ENCODE data around the gene DCLRE1A. TPM values are rescaled to one million over a fixed set of nuclear protein-coding genes. Genes with fewer than 3 reads are reported as not detected.
"Not testable (repeated sequence)": the region's sequence is repeated elsewhere in the genome, so short reads cannot be mapped to it uniquely, and the experiment has no call there.

DCLRE1A gene
- polyA plus RNA-seq, 2 donors, result 2.5 to 2.7 TPM

- Histone ChIP-seq H3K9me3 (ENCODE audit: control insufficient read depth in 2 of 2, insufficient read depth in 1 of 2, low read depth in 1 of 2, low read length in 1 of 2) (no peaks in the 10 kb centered on the region), H3K4me1 (ENCODE audit: control insufficient read depth in 2 of 2, insufficient read depth in 2 of 2, low read length in 1 of 2) (no peaks in the 10 kb centered on the region), H3K4me3 (ENCODE audit: low read depth in 1 of 2, low read length in 2 of 2) (no peak overlapping the region), H3K27me3 (ENCODE audit: control insufficient read depth in 1 of 2, insufficient read depth in 2 of 2, low read length in 2 of 2) (no peaks in the 10 kb centered on the region), H3K27ac (ENCODE audit: low read depth in 2 of 2, low read length in 1 of 2) (no peak overlapping the region), H3K36me3 (ENCODE audit: control insufficient read depth in 2 of 2, insufficient read depth in 2 of 2, low read length in 1 of 2) (peaks cover 2 to 5% of the 10 kb centered on the region in 2 donors)
- WGBS, 2 donors, result 71 to 79% methylated on average over 6 of the region's 6 CpGs
These were observed 9.9 kb downstream of the DCLRE1A start for GRCh38 chr10:113843972-113844485.

DNA sequence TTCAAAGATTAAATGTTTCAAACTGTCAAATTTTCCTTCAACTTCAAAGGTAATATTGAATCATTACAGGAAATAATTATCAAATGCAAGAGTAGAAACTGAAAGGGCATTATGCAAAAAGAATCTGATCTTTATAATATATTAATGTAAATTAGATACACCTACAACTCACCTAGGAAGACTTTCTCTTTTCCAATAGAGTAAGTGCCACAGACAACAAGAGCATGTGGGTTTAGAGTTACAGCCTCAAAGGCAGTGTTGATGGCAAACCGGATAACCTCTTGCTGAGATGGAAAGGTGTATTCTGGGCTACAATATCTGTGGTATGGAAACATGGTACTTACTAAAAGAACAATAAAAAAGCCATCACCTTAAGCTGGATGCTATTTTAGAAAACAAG, 11.7 kb downstream of the DCLRE1A start:
- WGBS, 2 donors, result 78 to 85% methylated on average over 1 of the region's 1 CpG
- Histone ChIP-seq H3K36me3 (ENCODE audit: control insufficient read depth in 2 of 2, insufficient read depth in 2 of 2, low read length in 1 of 2) (peaks cover 2 to 5% of the 10 kb centered on the region in 2 donors), H3K4me1 (ENCODE audit: control insufficient read depth in 2 of 2, insufficient read depth in 2 of 2, low read length in 1 of 2) (no peaks in the 10 kb centered on the region), H3K9me3 (ENCODE audit: control insufficient read depth in 2 of 2, insufficient read depth in 1 of 2, low read depth in 1 of 2, low read length in 1 of 2) (no peaks in the 10 kb centered on the region), H3K4me3 (ENCODE audit: low read depth in 1 of 2, low read length in 2 of 2) (no peak overlapping the region), H3K27me3 (ENCODE audit: control insufficient read depth in 1 of 2, insufficient read depth in 2 of 2, low read length in 2 of 2) (no peaks in the 10 kb centered on the region), H3K27ac (ENCODE audit: low read depth in 2 of 2, low read length in 1 of 2) (no peak overlapping the region)

GRCh38 chr10:113828567-113828966, 25.3 kb downstream of the DCLRE1A start:
- WGBS, 2 donors, result 87 to 90% methylated on average over 10 of the region's 10 CpGs
- not testable (repeated sequence) for H3K4me1 ChIP-seq (ENCODE audit: control insufficient read depth in 2 of 2, insufficient read depth in 2 of 2, low read length in 1 of 2); H3K4me3 ChIP-seq (ENCODE audit: low read depth in 1 of 2, low read length in 2 of 2); H3K27me3 ChIP-seq (ENCODE audit: control insufficient read depth in 1 of 2, insufficient read depth in 2 of 2, low read length in 2 of 2); H3K27ac ChIP-seq (ENCODE audit: low read depth in 2 of 2, low read length in 1 of 2); H3K9me3 ChIP-seq (ENCODE audit: control insufficient read depth in 2 of 2, insufficient read depth in 1 of 2, low read depth in 1 of 2, low read length in 1 of 2); H3K36me3 ChIP-seq (ENCODE audit: control insufficient read depth in 2 of 2, insufficient read depth in 2 of 2, low read length in 1 of 2)

- H3K4me3 ChIP-seq (ENCODE audit: low read depth in 1 of 2, low read length in 2 of 2), result no peak overlapping the region
- H3K27me3 ChIP-seq (ENCODE audit: control insufficient read depth in 1 of 2, insufficient read depth in 2 of 2, low read length in 2 of 2), result no peaks in the 10 kb centered on the region
- 67 to 88% methylated on average over 2 of the region's 2 CpGs for WGBS, 2 donors
These were observed 28.1 kb downstream of the DCLRE1A start for GRCh38 chr10:113825791-113826190.

GRCh38 chr10:113823389-113823788, 30.5 kb downstream of the DCLRE1A start:
- Histone ChIP-seq H3K4me1 (ENCODE audit: control insufficient read depth in 2 of 2, insufficient read depth in 2 of 2, low read length in 1 of 2) (no peaks in the 10 kb centered on the region), H3K27ac (ENCODE audit: low read depth in 2 of 2, low read length in 1 of 2) (no peak overlapping the region), H3K36me3 (ENCODE audit: control insufficient read depth in 2 of 2, insufficient read depth in 2 of 2, low read length in 1 of 2) (no peaks in the 10 kb centered on the region), H3K27me3 (ENCODE audit: control insufficient read depth in 1 of 2, insufficient read depth in 2 of 2, low read length in 2 of 2) (no peaks in the 10 kb centered on the region), H3K9me3 (ENCODE audit: control insufficient read depth in 2 of 2, insufficient read depth in 1 of 2, low read depth in 1 of 2, low read length in 1 of 2) (no peaks in the 10 kb centered on the region), H3K4me3 (ENCODE audit: low read depth in 1 of 2, low read length in 2 of 2) (no peak overlapping the region)
- 50 to 58% methylated on average over 4 of the region's 4 CpGs for WGBS, 2 donors

More at GRCh38 chr10:113825791-113826190, 28.1 kb downstream of the DCLRE1A start:
- Histone ChIP-seq H3K4me1 (ENCODE audit: control insufficient read depth in 2 of 2, insufficient read depth in 2 of 2, low read length in 1 of 2) (no peaks in the 10 kb centered on the region), H3K9me3 (ENCODE audit: control insufficient read depth in 2 of 2, insufficient read depth in 1 of 2, low read depth in 1 of 2, low read length in 1 of 2) (no peaks in the 10 kb centered on the region), H3K27ac (ENCODE audit: low read depth in 2 of 2, low read length in 1 of 2) (no peak overlapping the region), H3K36me3 (ENCODE audit: control insufficient read depth in 2 of 2, insufficient read depth in 2 of 2, low read length in 1 of 2) (no peaks in the 10 kb centered on the region)

- WGBS, 2 donors, result 98% methylated on average over 7 of the region's 7 CpGs
- H3K27me3 ChIP-seq (ENCODE audit: control insufficient read depth in 1 of 2, insufficient read depth in 2 of 2, low read length in 2 of 2), result no peaks in the 10 kb centered on the region
These were observed 31.7 kb downstream of the DCLRE1A start for GRCh38 chr10:113822174-113822573.

GRCh38 chr10:113821306-113821705, 32.6 kb downstream of the DCLRE1A start:
- H3K27me3 ChIP-seq (ENCODE audit: control insufficient read depth in 1 of 2, insufficient read depth in 2 of 2, low read length in 2 of 2); H3K36me3 ChIP-seq (ENCODE audit: control insufficient read depth in 2 of 2, insufficient read depth in 2 of 2, low read length in 1 of 2); H3K27ac ChIP-seq (ENCODE audit: low read depth in 2 of 2, low read length in 1 of 2); H3K4me3 ChIP-seq (ENCODE audit: low read depth in 1 of 2, low read length in 2 of 2); H3K9me3 ChIP-seq (ENCODE audit: control insufficient read depth in 2 of 2, insufficient read depth in 1 of 2, low read depth in 1 of 2, low read length in 1 of 2); H3K4me1 ChIP-seq (ENCODE audit: control insufficient read depth in 2 of 2, insufficient read depth in 2 of 2, low read length in 1 of 2): not testable (repeated sequence)
- 72 to 89% methylated on average over 3 of the region's 3 CpGs for WGBS, 2 donors

More at GRCh38 chr10:113822174-113822573, 31.7 kb downstream of the DCLRE1A start:
- H3K27ac ChIP-seq (ENCODE audit: low read depth in 2 of 2, low read length in 1 of 2), result no peak overlapping the region
- no peaks in the 10 kb centered on the region for H3K4me1 ChIP-seq (ENCODE audit: control insufficient read depth in 2 of 2, insufficient read depth in 2 of 2, low read length in 1 of 2)
- no peak overlapping the region for H3K4me3 ChIP-seq (ENCODE audit: low read depth in 1 of 2, low read length in 2 of 2)
- no peaks in the 10 kb centered on the region for H3K9me3 ChIP-seq (ENCODE audit: control insufficient read depth in 2 of 2, insufficient read depth in 1 of 2, low read depth in 1 of 2, low read length in 1 of 2)
- H3K36me3 ChIP-seq (ENCODE audit: control insufficient read depth in 2 of 2, insufficient read depth in 2 of 2, low read length in 1 of 2), result no peaks in the 10 kb centered on the region

- H3K9me3 ChIP-seq (ENCODE audit: control insufficient read depth in 2 of 2, insufficient read depth in 1 of 2, low read depth in 1 of 2, low read length in 1 of 2), result no peaks in the 10 kb centered on the region
- WGBS, 2 donors, result 63 to 69% methylated on average over 8 of the region's 8 CpGs
- H3K36me3 ChIP-seq (ENCODE audit: control insufficient read depth in 2 of 2, insufficient read depth in 2 of 2, low read length in 1 of 2), result no peaks in the 10 kb centered on the region
These were observed 33.4 kb downstream of the DCLRE1A start for GRCh38 chr10:113820507-113820906.

GRCh38 chr10:113819989-113820388, 33.9 kb downstream of the DCLRE1A start:
- H3K4me1 ChIP-seq (ENCODE audit: control insufficient read depth in 2 of 2, insufficient read depth in 2 of 2, low read length in 1 of 2), result no peaks in the 10 kb centered on the region
- no peak overlapping the region for H3K27ac ChIP-seq (ENCODE audit: low read depth in 2 of 2, low read length in 1 of 2)
- 91 to 92% methylated on average over 4 of the region's 4 CpGs for WGBS, 2 donors
- H3K9me3 ChIP-seq (ENCODE audit: control insufficient read depth in 2 of 2, insufficient read depth in 1 of 2, low read depth in 1 of 2, low read length in 1 of 2), result no peaks in the 10 kb centered on the region
- H3K4me3 ChIP-seq (ENCODE audit: low read depth in 1 of 2, low read length in 2 of 2), result no peak overlapping the region
- no peaks in the 10 kb centered on the region for H3K36me3 ChIP-seq (ENCODE audit: control insufficient read depth in 2 of 2, insufficient read depth in 2 of 2, low read length in 1 of 2)
- no peaks in the 10 kb centered on the region for H3K27me3 ChIP-seq (ENCODE audit: control insufficient read depth in 1 of 2, insufficient read depth in 2 of 2, low read length in 2 of 2)

More at GRCh38 chr10:113820507-113820906, 33.4 kb downstream of the DCLRE1A start:
- no peak overlapping the region for H3K4me3 ChIP-seq (ENCODE audit: low read depth in 1 of 2, low read length in 2 of 2)
- H3K4me1 ChIP-seq (ENCODE audit: control insufficient read depth in 2 of 2, insufficient read depth in 2 of 2, low read length in 1 of 2), result no peaks in the 10 kb centered on the region
- no peaks in the 10 kb centered on the region for H3K27me3 ChIP-seq (ENCODE audit: control insufficient read depth in 1 of 2, insufficient read depth in 2 of 2, low read length in 2 of 2)
- H3K27ac ChIP-seq (ENCODE audit: low read depth in 2 of 2, low read length in 1 of 2), result no peak overlapping the region

DNA sequence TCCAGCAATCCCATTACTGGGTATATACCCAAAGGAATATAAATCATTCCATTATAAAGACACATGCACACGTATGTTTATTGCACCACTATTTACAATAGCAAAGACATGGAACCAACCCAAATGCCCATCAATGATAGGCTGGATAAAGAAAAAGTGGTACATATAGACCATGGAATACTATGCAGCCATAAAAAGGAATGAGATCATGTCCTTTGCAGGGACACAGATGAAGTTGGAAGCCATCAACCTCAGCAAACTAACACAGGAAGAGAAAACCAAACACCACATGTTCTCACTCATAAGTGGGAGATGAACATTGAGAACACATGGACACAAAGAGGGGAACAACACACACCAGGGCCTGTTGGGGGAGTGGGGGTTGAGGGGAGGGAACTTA, 39.2 kb downstream of the DCLRE1A start:
- H3K4me3 ChIP-seq (ENCODE audit: low read depth in 1 of 2, low read length in 2 of 2); H3K27ac ChIP-seq (ENCODE audit: low read depth in 2 of 2, low read length in 1 of 2); H3K27me3 ChIP-seq (ENCODE audit: control insufficient read depth in 1 of 2, insufficient read depth in 2 of 2, low read length in 2 of 2); H3K9me3 ChIP-seq (ENCODE audit: control insufficient read depth in 2 of 2, insufficient read depth in 1 of 2, low read depth in 1 of 2, low read length in 1 of 2); H3K4me1 ChIP-seq (ENCODE audit: control insufficient read depth in 2 of 2, insufficient read depth in 2 of 2, low read length in 1 of 2); H3K36me3 ChIP-seq (ENCODE audit: control insufficient read depth in 2 of 2, insufficient read depth in 2 of 2, low read length in 1 of 2): not testable (repeated sequence)
- WGBS, 2 donors, result 85 to 94% methylated on average over 1 of the region's 1 CpG

Measured in esophagus (tissue), 2 donors.